M059J (cell line): ENCODE data around the gene C17orf114.
"Not testable (repeated sequence)": the region's sequence is repeated elsewhere in the genome, so short reads cannot be mapped to it uniquely, and the experiment has no call there.

Source experiments
- DNase-seq: peaks from one replicate; pipeline ENCODE4 v3.0.0-alpha.2; 2012; ENCODE audit warnings: low read depth

The C17orf114 gene

GRCh38 chr17:4802228-4802627 lies at the start of gene C17orf114:
Gene C17orf114, minus strand, starts transcription at chr17:4802328.
- no peak for DNase-seq

- no peak for DNase-seq
Measured at GRCh38 chr17:4851084-4851483, 49.0 kb upstream of the C17orf114 start.

- DNase-seq = no peak
Measured at GRCh38 chr17:4850246-4850645, 48.1 kb upstream of the C17orf114 start.

- no peak for DNase-seq
Measured at GRCh38 chr17:4849011-4849536, 46.9 kb upstream of the C17orf114 start.

- DNase-seq = no peak
Measured at GRCh38 chr17:4846635-4847390, 44.7 kb upstream of the C17orf114 start.

- no peak for DNase-seq
Measured at GRCh38 chr17:4845118-4845517, 43.0 kb upstream of the C17orf114 start.

- DNase-seq = no peak
Measured at GRCh38 chr17:4843321-4844000, 41.3 kb upstream of the C17orf114 start.

GRCh38 chr17:4842376-4842775 lies 40.2 kb upstream of the C17orf114 start:
- DNase-seq = no peak

GRCh38 chr17:4840893-4841242 lies 38.7 kb upstream of the C17orf114 start:
- DNase-seq = no peak

GRCh38 chr17:4839965-4840892 lies 38.1 kb upstream of the C17orf114 start:
- DNase-seq = peak; percentile 36

GRCh38 chr17:4839221-4839620 lies 37.1 kb upstream of the C17orf114 start:
- DNase-seq = no peak

- DNase-seq = no peak
Measured at GRCh38 chr17:4838309-4838785, 36.2 kb upstream of the C17orf114 start.

- DNase-seq = no peak
Measured at GRCh38 chr17:4837471-4838308, 35.6 kb upstream of the C17orf114 start.

- DNase-seq = no peak
Measured at GRCh38 chr17:4836221-4836620, 34.1 kb upstream of the C17orf114 start.

- no peak for DNase-seq
Measured at GRCh38 chr17:4834681-4835020, 32.5 kb upstream of the C17orf114 start.

- peak; percentile 59 for DNase-seq
Measured at GRCh38 chr17:4833941-4834680, 32.0 kb upstream of the C17orf114 start.

GRCh38 chr17:4833178-4833940 lies 31.2 kb upstream of the C17orf114 start, which contains the start of gene MINK1:
Gene MINK1, plus strand, starts transcription at chr17:4833340. Its CDS starts 244 bp downstream, at chr17:4833584.
- DNase-seq = peak; percentile 88

- DNase-seq = not testable (repeated sequence)
Measured at GRCh38 chr17:4832829-4833177, 30.7 kb upstream of the C17orf114 start.

- DNase-seq = no peak
Measured at GRCh38 chr17:4827399-4827798, 25.3 kb upstream of the C17orf114 start.
